B cell (primary cell): ENCODE results near the gene HSPB6. TPM values are rescaled to one million over a fixed set of nuclear protein-coding genes. Genes with fewer than 3 reads are reported as not detected.

ENCODE experiments used
- ATAC-seq: fragments of 200-7000 bp; cut with Tn5 transposase; one replicate; pipeline ENCODE4 v1.10.0; 2021; ENCODE audit warnings: low read depth, mild to moderate bottlenecking, moderate number of reproducible peaks, moderate library complexity
- CTCF ChIA-PET: fragments of 350-600 bp; sonication (Branson Sonifier 250); formaldehyde crosslinking; loops from one replicate; lab custom pipeline; 2021; ENCODE audit warnings: antibody characterized with exemption, inconsistent platforms; lab: Charles Lee
- POLR2A ChIA-PET: fragments of 350-600 bp; sonication (Branson Sonifier 250); formaldehyde crosslinking; loops from one replicate; lab custom pipeline; 2021; ENCODE audit warnings: antibody characterized with exemption; lab: Charles Lee
- DNase-seq: peaks from one replicate; pipeline ENCODE4 v3.0.0; 2013
- H2AFZ ChIP-seq: 2 replicates; pipeline ENCODE4 v1.6.1; 2012; ENCODE audit warnings: mild to moderate bottlenecking, low read depth, low read length; ENCODE audit not compliant: insufficient read depth, poor library complexity, severe bottlenecking
- H3K27ac ChIP-seq, 2 donors: 1 replicate in 1 of 2; 2 replicates in 1 of 2; pipeline ENCODE4 v1.5.1; 2012 to 2013; ENCODE audit warnings: low read length in 2 of 2, mild to moderate bottlenecking in 2 of 2, moderate library complexity in 1 of 2
- H3K27me3 ChIP-seq, 4 experiments: fragments of 200-600 bp in 1 of 4; sonication (generic) in 1 of 4; replicated peaks in 1 of 4; 1 replicate in 2 of 4; 2 replicates in 2 of 4; pipeline versions ENCODE4 v1.6.1 to v1.7.0; 2013 to 2016; ENCODE audit warnings: low read length in 3 of 4, mild to moderate bottlenecking in 2 of 4, mixed read lengths in 1 of 4, moderate library complexity in 1 of 4; ENCODE audit not compliant: insufficient read depth in 4 of 4, control insufficient read depth in 3 of 4; ENCODE audit errors: control extremely low read depth in 1 of 4
- H3K36me3 ChIP-seq, 2 experiments: replicated peaks in 1 of 2; 1 replicate in 1 of 2; 2 replicates in 1 of 2; pipeline versions ENCODE4 v1.6.1 to v1.7.1; 2013; ENCODE audit warnings: low read length in 1 of 2; ENCODE audit not compliant: insufficient read depth in 2 of 2, control insufficient read depth in 1 of 2; ENCODE audit errors: control extremely low read depth in 1 of 2, extremely low read depth in 1 of 2
- H3K4me1 ChIP-seq, 2 donors: fragments of 200-600 bp in 1 of 2; sonication (generic) in 1 of 2; 1 replicate in 1 of 2; 2 replicates in 1 of 2; pipeline versions ENCODE4 v1.5.1 to v1.6.1; 2013 to 2017; ENCODE audit warnings: low read length in 2 of 2; ENCODE audit not compliant: control insufficient read depth in 2 of 2, insufficient read depth in 2 of 2
- H3K4me2 ChIP-seq: replicated peaks from 2 replicates; pipeline ENCODE3; 2012; ENCODE audit warnings: mild to moderate bottlenecking, low read depth, low read length; ENCODE audit not compliant: poor library complexity, severe bottlenecking
- H3K4me3 ChIP-seq, 5 experiments: fragments of 200-600 bp in 1 of 5; sonication (generic) in 1 of 5; 1 replicate in 3 of 5; 2 replicates in 2 of 5; pipeline versions ENCODE4 v1.5.1 to v1.7.0; 2011 to 2016; ENCODE audit warnings: low read length in 4 of 5, mild to moderate bottlenecking in 4 of 5, low read depth in 2 of 5, control low read depth in 1 of 5, moderate library complexity in 1 of 5; ENCODE audit not compliant: insufficient read depth in 1 of 5; ENCODE audit errors: control extremely low read depth in 1 of 5, extremely low read depth in 1 of 5
- H3K79me2 ChIP-seq: fragments of 200-600 bp; sonication (generic); one replicate; pipeline ENCODE4 v1.6.0; 2016; ENCODE audit warnings: low read length; ENCODE audit not compliant: control insufficient read depth, insufficient read depth
- H3K9ac ChIP-seq: fragments of 200-600 bp; sonication (generic); 2 replicates; pipeline ENCODE4 v1.6.1; 2017; ENCODE audit warnings: mild to moderate bottlenecking, low read length, moderate library complexity
- H3K9me3 ChIP-seq, 3 donors: one replicate each; pipeline versions ENCODE4 v1.6.1 to v1.7.1; 2013; ENCODE audit warnings: low read length in 2 of 3; ENCODE audit not compliant: control insufficient read depth in 2 of 3, insufficient read depth in 1 of 3; ENCODE audit errors: control extremely low read depth in 1 of 3
- H4K20me1 ChIP-seq: 2 replicates; pipeline ENCODE4 v1.6.0; 2012; ENCODE audit warnings: mild to moderate bottlenecking, low read length; ENCODE audit not compliant: insufficient read depth, control insufficient read depth, poor library complexity, severe bottlenecking
- H3K27ac Mint-ChIP-seq: one replicate; pipeline ENCODE4 v1.8.0; 2021; ENCODE audit warnings: mixed read lengths
- H3K27me3 Mint-ChIP-seq: one replicate; pipeline ENCODE4 v1.8.0; 2021; ENCODE audit warnings: mixed read lengths
- H3K4me1 Mint-ChIP-seq: one replicate; pipeline ENCODE4 v1.8.0; 2021; ENCODE audit warnings: mixed read lengths
- H3K4me3 Mint-ChIP-seq: one replicate; pipeline ENCODE4 v1.8.0; 2021; ENCODE audit warnings: mixed read lengths
- H3K9me3 Mint-ChIP-seq: one replicate; pipeline ENCODE4 v1.8.0; 2022; ENCODE audit warnings: mixed read lengths; ENCODE audit not compliant: insufficient read depth
- EZH2 ChIP-seq: IDR thresholded peaks from 2 replicates; pipeline ENCODE4 v1.6.1; 2012; ENCODE audit warnings: borderline replicate concordance, low read depth, mild to moderate bottlenecking, moderate library complexity, low read length; ENCODE audit not compliant: insufficient read depth, poor library complexity, severe bottlenecking
- WGBS: methylation state at CpG from one replicate; pipeline ENCODE4 v1.1.5; 2013; ENCODE audit warnings: missing lambda C conversion rate; ENCODE audit not compliant: insufficient coverage; 5-methylcytosine and 5-hydroxymethylcytosine counted together
- intact Hi-C: fragments of 100-400 bp; cut with micrococcal nuclease; formaldehyde crosslinking; loops from one replicate; pipeline ENCODE4 v1.10.0; 2022
- polyA plus RNA-seq: library from polyadenylated mRNA; depleted of rRNA; stranded (reverse); fragments of >200 nt; gene quantifications from 2 replicates; pipeline ENCODE4 v1.2.3, GENCODE V29; 2012
- total RNA-seq, 2 donors: library from RNA; stranded (reverse); fragments of 120-200 nt in 1 of 2; gene quantifications; 1 replicate in 1 of 2; 2 replicates in 1 of 2; pipeline versions ENCODE4 v1.2.3 to v1.2.4, GENCODE V29; 2013 to 2022
- TF ChIP-seq, protein P1 (sequence below): fragments of 200-600 bp; IDR thresholded peaks from one replicate; pipeline ENCODE4 v1.8.0; 2022; ENCODE audit warnings: antibody characterized with exemption, mild to moderate bottlenecking

The HSPB6 gene
- total and polyA plus RNA-seq, 2 donors (not counting 1 experiment from before 2014, with no cell fraction given): not detected

DNA sequence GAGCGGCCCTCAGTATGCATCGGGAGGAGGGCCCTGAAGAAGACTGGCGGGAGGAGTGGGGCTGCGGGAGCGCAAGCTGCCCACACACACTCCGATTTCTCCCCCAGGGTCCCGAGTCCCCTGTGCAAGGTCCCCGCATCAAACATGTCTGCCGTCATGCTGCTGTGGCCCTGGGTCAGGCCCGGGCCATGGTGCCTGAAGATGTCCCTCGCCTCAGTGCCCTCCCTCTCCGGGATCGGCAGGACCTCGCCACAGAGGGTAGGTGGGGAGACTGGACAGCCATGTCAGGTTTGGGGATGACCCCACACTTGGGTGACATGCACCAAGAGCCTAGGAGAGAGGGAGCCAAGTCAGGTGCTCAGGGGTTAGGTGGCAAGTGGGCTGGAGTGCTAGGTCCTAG, 34.4 kb downstream of the HSPB6 start:
- H3K4me1 Mint-ChIP-seq: peaks cover 19% of the 10 kb centered on the region
- Histone ChIP-seq H3K4me3 (no peak overlapping the region), H3K36me3 (peaks cover 2 to 71% of the 10 kb centered on the region in 2 experiments), H3K9me3 (no peaks in the 10 kb centered on the region), H3K27ac (no peak overlapping the region), H3K4me1 (peaks cover 8 to 15% of the 10 kb centered on the region in 2 donors), H3K27me3 (no peaks in the 10 kb centered on the region), H3K79me2 (peaks cover 81% of the 10 kb centered on the region), H4K20me1 (peaks cover 66% of the 10 kb centered on the region), H2AFZ (no peak overlapping the region), H3K9ac (no peak overlapping the region), H3K4me2 (no peak overlapping the region)
- 94% methylated on average over 13 of the region's 14 CpGs for WGBS
- DNase-seq (no peak), ATAC-seq (no peak)
- POLR2A ChIA-PET: interaction anchor here (0.6 kb wide), 1 partner anchor 410 kb away, joined by 8 read pairs; no protein-coding TSS in a partner anchor
- CTCF ChIA-PET: no interaction called here
- no peak for TF ChIP-seq EZH2
- TF ChIP-seq, protein P1, sequence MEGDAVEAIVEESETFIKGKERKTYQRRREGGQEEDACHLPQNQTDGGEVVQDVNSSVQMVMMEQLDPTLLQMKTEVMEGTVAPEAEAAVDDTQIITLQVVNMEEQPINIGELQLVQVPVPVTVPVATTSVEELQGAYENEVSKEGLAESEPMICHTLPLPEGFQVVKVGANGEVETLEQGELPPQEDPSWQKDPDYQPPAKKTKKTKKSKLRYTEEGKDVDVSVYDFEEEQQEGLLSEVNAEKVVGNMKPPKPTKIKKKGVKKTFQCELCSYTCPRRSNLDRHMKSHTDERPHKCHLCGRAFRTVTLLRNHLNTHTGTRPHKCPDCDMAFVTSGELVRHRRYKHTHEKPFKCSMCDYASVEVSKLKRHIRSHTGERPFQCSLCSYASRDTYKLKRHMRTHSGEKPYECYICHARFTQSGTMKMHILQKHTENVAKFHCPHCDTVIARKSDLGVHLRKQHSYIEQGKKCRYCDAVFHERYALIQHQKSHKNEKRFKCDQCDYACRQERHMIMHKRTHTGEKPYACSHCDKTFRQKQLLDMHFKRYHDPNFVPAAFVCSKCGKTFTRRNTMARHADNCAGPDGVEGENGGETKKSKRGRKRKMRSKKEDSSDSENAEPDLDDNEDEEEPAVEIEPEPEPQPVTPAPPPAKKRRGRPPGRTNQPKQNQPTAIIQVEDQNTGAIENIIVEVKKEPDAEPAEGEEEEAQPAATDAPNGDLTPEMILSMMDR: no peak
- no peaks in the 10 kb centered on the region for H3K9me3 Mint-ChIP-seq
- no peak overlapping the region for H3K4me3 Mint-ChIP-seq
- H3K27me3 Mint-ChIP-seq: no peaks in the 10 kb centered on the region
- intact Hi-C loops: no loop called here
- no peak overlapping the region for H3K27ac Mint-ChIP-seq

DNA sequence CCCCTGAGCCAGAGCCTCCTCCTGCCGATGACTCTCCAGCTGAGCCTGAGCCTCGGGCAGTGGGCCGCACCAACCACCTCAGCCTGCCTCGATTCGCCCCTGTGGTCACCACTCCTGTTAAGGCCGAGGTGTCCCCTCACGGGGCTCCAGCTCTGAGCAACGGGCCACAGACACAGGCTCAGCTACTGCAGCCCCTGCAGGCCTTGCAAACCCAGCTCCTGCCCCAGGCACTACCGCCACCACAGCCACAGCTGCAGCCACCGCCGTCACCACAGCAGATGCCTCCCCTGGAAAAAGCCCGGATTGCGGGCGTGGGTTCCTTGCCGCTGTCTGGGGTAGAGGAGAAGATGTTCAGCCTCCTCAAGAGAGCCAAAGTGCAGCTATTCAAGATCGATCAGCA, 35.5 kb downstream of the HSPB6 start:
- peaks cover 2 to 63% of the 10 kb centered on the region in 2 experiments for H3K36me3 ChIP-seq
- peaks cover 9 to 22% of the 10 kb centered on the region in 2 donors for H3K4me1 ChIP-seq
- CTCF ChIA-PET: no interaction called here
- H3K27ac ChIP-seq: no peak overlapping the region
- no peak overlapping the region for H3K4me2 ChIP-seq
- H2AFZ ChIP-seq: no peak overlapping the region
- Mint-ChIP-seq H3K4me3 (no peak overlapping the region), H3K27ac (no peak overlapping the region), H3K4me1 (peaks cover 25% of the 10 kb centered on the region), H3K9me3 (no peaks in the 10 kb centered on the region), H3K27me3 (no peaks in the 10 kb centered on the region)
- H3K9me3 ChIP-seq: no peaks in the 10 kb centered on the region
- no peaks in the 10 kb centered on the region for H3K27me3 ChIP-seq
- H3K79me2 ChIP-seq: peaks cover 76% of the 10 kb centered on the region
- peaks cover 64% of the 10 kb centered on the region for H4K20me1 ChIP-seq
- no peak overlapping the region for H3K9ac ChIP-seq
- POLR2A ChIA-PET: no interaction called here
- no peak for ATAC-seq
- TF ChIP-seq, protein P1: no peak
- no peak for TF ChIP-seq EZH2
- intact Hi-C loops: no loop called here
- H3K4me3 ChIP-seq: no peak overlapping the region
- no peak for DNase-seq
- 97% methylated on average over 14 of the region's 16 CpGs for WGBS
